NCI-H146 treated with DMSO at 0.1 percent for 48 hours (cell line): ENCODE measurements around the gene DAG1.

Source experiments
- DNase-seq: peaks from one replicate; lab custom pipeline; 2025; ENCODE audit not compliant: unreplicated experiment; lab: John Stamatoyannopoulos, UW

DAG1 gene

GRCh38 chr3:49469936-49470713, at the start of gene DAG1:
Gene DAG1 (plus strand): TSS chr3:49470267. CDS start chr3:49510535, 40,268 bp downstream.
- peak; percentile 71 for DNase-seq

- DNase-seq, result no peak
Measured at GRCh38 chr3:49421890-49422378, 48.1 kb upstream of the DAG1 start.

DNA sequence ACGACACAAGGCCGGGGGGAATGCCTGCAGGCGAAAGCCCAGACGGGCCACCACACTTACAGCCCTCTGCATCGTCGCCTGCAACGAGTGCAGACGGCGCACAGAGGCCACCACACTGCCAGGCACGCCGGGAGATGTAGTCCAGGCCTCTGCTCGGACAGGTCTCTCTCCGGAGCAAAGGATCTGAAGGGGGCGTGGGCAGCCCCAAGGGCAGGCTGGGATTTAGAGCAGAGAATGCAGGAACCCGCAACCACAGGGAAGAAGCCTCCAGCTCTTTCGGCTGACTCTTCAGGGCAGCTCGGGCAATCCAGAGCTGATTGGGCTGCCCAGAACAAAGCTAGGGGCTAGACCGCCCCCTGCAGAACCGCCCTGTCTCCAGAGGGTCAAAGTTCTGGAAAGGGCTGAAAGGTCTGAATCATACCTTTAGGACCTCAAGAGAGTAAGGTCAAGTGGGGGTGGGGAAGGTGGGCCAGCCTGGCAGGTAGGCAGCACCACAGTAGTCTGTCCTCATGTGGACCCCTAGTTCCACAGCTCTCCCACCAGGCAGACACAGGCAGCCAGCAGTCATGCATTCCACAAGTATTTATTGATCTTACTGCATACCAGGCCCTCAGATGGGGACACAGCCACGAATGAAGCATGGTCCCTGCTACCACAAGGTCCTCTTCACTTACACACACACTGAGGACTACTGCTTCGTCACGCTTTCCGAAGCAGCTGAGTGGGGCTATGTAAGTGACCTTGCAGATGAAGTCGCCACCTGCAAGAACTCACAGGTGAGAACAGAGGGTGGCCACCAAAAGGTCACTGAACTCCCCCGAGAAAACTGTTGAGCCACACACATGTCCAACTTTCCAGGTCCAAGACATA, 47.5 kb upstream of the DAG1 start, which contains the start of gene AMT:
Gene AMT, minus strand, starts transcription at position 95 of the 870 bp plus-strand sequence. Its CDS starts 23 bp downstream, at position 72.
- DNase-seq, result no peak

- no peak for DNase-seq
Measured at GRCh38 chr3:49424816-49425215, 45.3 kb upstream of the DAG1 start.

GRCh38 chr3:49427586-49427985, 42.5 kb upstream of the DAG1 start:
- no peak for DNase-seq

DNA sequence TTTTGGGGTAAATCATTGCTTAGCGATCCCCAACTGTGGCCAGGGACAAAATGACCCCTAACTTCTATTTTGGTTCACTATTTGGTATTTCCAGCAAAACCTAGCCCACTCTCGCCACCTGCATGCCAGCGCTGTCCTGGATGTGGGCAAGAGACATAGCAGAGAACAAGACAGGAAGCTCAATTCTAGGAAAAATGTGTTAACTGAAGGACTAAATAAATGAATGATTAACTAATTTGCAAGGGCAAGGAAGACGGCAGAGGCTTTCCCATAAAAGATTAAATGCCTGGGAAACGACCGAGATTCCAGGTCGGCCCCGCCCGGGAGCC, 41.4 kb upstream of the DAG1 start:
- no peak for DNase-seq

- DNase-seq, result no peak
Measured at GRCh38 chr3:49434731-49435130, 35.3 kb upstream of the DAG1 start.

DNA sequence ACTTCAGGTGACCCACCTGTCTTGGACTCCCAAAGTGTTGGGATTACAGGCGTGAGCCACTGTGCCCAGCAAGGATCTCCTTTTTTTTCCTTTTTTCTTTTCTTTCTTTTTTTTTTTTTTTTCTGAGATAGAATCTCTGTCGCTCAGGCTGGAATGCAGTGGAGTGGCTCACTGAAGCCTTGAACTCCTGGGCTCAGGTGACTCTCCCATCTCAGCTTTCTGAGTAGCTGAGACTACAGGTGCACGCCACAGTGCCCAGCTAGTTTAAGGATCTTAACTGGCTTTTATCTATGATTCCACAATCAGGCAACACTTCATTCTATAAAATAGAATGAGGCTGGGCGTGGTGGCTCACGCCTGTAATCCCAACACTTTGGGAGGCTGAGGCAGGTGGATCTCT, 24.7 kb upstream of the DAG1 start:
- DNase-seq, result no peak

- no peak for DNase-seq
Measured at GRCh38 chr3:49453621-49454020, 16.4 kb upstream of the DAG1 start.

DNA sequence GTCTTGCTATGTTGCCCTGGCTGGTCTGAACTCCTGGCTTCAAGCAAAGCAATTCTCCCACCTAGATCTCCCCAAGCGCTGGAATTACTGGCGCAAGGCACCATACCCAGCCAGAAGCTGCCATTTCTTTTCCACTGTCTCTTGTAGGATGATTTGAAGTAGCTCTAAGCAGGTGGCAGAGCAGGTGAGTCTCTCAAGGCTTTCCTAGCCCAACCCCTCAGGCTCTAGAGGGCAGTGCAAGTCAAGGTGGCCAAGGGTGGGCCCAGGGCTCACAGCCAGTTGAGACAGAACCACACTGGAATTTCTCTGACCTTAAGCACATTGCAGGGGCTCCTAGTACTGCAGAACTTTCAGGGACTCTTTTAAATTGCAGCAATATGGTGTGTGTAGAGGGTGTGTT, 15.6 kb upstream of the DAG1 start:
- no peak for DNase-seq

- DNase-seq, result no peak
Measured at GRCh38 chr3:49454898-49455681, 15.0 kb upstream of the DAG1 start.

GRCh38 chr3:49456466-49456865, 13.6 kb upstream of the DAG1 start:
- no peak for DNase-seq

DNA sequence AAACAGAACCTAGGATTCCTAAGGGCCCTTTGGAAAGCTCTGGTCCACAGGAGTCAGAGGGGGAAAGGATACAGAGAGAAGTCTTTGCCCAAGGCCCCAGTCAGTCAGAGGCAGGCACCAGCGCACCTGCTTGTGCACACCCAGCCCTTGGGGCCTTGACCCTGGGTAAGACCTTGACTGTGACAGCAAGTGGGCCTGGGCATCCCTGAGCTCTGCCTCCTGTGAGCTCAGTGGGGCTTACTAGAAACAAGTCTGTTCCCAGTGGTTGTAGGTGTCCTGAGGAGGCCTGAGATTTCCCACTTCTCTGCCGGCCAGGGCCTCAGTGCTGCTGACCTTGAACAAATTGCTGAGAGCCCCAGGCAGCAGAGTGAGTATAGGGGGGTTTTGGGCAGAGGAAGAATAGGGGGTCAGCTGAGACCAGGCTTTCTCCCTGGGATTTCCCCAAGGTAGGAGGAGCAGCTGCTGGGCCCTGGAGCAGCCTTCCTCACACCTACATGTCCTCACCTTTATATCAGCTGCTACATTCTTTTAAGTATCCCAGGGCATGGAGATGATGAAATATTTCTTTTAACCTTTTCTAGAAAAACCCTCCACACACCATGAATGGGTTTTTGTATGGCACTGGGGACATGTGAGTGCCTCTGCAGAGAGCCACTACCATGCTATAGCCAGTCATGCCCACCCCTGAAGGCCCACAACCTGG, 9.7 kb upstream of the DAG1 start:
- DNase-seq, result no peak

GRCh38 chr3:49460956-49461355, 9.1 kb upstream of the DAG1 start:
- no peak for DNase-seq

DNA sequence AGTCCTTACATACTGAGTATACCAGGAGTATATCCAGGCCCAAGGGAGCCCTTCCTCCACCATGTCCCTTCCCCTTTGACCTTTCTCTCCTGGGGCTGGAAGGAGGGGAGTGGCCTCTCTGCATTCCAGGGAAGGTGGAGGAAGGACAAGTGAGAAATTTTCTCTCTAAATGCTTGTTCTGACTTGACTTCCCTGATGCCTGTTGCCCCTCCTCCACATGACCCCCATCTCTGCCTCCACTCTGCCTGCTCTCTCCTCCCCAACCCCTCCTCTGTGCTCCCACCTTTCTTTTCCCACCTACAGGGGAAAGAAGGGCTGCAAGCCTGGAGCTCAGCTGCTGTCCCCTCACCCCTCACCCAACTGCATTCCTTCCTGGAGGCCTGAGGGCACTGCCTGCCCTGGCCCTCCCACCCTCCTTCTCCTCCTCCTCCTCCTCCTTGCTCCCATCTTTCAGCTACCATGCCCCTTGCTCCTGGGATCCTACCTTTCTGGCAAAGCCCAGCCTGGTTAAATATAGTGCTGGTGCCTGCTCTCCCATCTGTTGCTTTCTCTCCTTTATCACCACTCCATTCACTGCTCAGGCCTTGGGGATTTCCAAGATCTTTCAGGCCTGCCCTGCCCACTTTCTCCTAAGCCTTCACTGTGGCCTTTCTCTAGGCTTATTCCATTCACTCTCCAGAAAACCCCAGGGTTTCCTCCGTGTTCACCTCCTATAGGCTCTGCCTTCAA, 8.5 kb upstream of the DAG1 start:
- no peak for DNase-seq

GRCh38 chr3:49462222-49462621, 7.8 kb upstream of the DAG1 start:
- DNase-seq, result no peak

DNA sequence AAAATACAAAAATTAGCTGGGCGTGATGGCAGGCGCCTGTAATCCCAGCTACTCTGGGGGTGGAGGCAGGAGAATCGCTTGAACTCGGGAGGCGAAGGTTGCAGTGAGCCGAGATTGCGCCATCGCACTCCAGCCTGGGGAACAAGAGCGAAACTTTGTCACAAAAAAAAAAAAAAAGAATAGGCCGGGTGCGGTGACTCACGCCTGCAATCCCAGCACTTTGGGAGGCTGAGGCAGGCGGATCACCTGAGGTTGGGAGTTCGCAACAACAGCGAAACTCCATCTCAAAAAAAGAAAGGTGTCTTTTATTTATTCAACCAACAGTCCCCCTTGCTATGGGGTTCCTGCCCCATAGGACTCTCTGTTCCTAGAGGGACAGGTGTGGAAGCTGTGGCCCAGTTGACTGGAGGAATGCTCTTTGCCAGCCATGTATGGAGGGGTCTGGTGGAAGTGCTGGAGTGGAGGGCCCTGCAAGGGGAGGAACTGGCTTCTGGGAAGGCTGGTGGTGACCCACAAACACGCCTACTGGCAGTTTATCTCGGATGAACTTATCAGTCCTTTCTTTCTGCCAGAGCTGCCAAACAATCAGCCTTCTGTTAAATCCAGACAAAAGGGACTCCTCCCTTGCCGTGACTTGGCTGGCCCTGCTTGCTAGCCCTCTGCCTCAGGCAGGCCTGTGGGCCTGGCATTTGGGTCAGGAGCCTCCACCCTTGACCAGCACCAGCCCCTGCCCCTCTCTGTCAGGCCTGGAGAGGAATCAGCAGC, 4.6 kb upstream of the DAG1 start:
- DNase-seq, result no peak

GRCh38 chr3:49466085-49466484, 4.0 kb upstream of the DAG1 start:
- DNase-seq, result no peak
